OCI-LY7 (cell line): ENCODE measurements around the gene SH2D6.

Source experiments
- EZH2phosphoT487 ChIP-seq: fragments of 200-600 bp; sonication (generic); IDR thresholded peaks from 2 replicates; pipeline ENCODE4 v1.6.1; 2018; ENCODE audit warnings: low read depth, borderline replicate concordance, mild to moderate bottlenecking, mixed run types, antibody characterized with exemption, low read length, moderate library complexity, mixed read lengths
- TF ChIP-seq, protein P1 (sequence below): fragments of 200-600 bp; sonication (generic); conservative IDR thresholded peaks from 2 replicates; pipeline ENCODE4 v1.5.1; 2014; ENCODE audit warnings: mild to moderate bottlenecking, antibody characterized with exemption, low read length, moderate library complexity, mixed read lengths

DNA sequence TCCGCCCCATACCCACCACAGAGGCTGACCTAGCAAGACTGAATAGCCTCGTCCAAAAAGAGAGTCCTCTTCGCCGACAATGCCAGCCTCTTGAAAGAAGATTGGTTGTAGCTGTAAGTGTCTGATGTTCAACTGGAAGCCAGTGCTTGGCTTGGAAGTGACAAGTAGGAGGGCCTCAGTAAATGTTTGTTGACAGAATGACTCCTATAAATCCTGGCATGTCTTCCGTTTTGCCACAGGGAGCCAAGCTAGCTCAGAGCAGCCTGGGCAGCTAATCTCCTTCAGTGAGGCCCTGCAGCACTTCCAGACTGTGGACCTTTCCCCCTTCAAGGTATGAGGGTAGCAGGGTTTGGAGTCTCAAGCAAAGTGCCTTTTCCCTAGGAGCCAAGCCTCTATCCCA is 49.0 kb upstream of the SH2D6 start:
- TF ChIP-seq, protein P1, sequence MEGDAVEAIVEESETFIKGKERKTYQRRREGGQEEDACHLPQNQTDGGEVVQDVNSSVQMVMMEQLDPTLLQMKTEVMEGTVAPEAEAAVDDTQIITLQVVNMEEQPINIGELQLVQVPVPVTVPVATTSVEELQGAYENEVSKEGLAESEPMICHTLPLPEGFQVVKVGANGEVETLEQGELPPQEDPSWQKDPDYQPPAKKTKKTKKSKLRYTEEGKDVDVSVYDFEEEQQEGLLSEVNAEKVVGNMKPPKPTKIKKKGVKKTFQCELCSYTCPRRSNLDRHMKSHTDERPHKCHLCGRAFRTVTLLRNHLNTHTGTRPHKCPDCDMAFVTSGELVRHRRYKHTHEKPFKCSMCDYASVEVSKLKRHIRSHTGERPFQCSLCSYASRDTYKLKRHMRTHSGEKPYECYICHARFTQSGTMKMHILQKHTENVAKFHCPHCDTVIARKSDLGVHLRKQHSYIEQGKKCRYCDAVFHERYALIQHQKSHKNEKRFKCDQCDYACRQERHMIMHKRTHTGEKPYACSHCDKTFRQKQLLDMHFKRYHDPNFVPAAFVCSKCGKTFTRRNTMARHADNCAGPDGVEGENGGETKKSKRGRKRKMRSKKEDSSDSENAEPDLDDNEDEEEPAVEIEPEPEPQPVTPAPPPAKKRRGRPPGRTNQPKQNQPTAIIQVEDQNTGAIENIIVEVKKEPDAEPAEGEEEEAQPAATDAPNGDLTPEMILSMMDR = no peak
- TF ChIP-seq EZH2phosphoT487 = no peak
